HL-60/S4 treated with phorbol 12-myristate 13-acetate at 8.2 ng/mL for 4 days and 3 days (cell line): ENCODE results near the gene SPINK1.
"Not testable (repeated sequence)": the region's sequence is repeated elsewhere in the genome, so short reads cannot be mapped to it uniquely, and the experiment has no call there.

Experiments
- in situ Hi-C: fragments of 300-500 bp; cut with MboI; formaldehyde crosslinking; loops from 2 replicates; pipeline ENCODE4 v1.15.0; 2022; ENCODE audit warnings: low sequenced_read_pairs

SPINK1 gene

GRCh38 chr5:147854894-147855773 is 23.7 kb upstream of the SPINK1 start:
- in situ Hi-C loops, result no loop called here

- in situ Hi-C loops, result no loop called here
These were observed 22.9 kb upstream of the SPINK1 start for GRCh38 chr5:147854331-147854730.

GRCh38 chr5:147853372-147853987 is 22.0 kb upstream of the SPINK1 start:
- in situ Hi-C loops, result no loop called here

- in situ Hi-C loops, result no loop called here
These were observed 20.9 kb upstream of the SPINK1 start for GRCh38 chr5:147852365-147852764.

GRCh38 chr5:147851578-147851977 is 20.1 kb upstream of the SPINK1 start:
- in situ Hi-C loops, result no loop called here

- in situ Hi-C loops, result no loop called here
These were observed 17.8 kb upstream of the SPINK1 start for GRCh38 chr5:147849226-147849625.

GRCh38 chr5:147845618-147846017 is 14.1 kb upstream of the SPINK1 start:
- in situ Hi-C loops, result no loop called here

- in situ Hi-C loops, result no loop called here
These were observed 13.4 kb upstream of the SPINK1 start for GRCh38 chr5:147844846-147845245.

GRCh38 chr5:147842869-147843268 is 11.4 kb upstream of the SPINK1 start:
- in situ Hi-C loops, result no loop called here

GRCh38 chr5:147836439-147836838 is 5.0 kb upstream of the SPINK1 start:
- in situ Hi-C loops, result no loop called here

GRCh38 chr5:147835386-147835798 is 3.9 kb upstream of the SPINK1 start:
- in situ Hi-C loops, result no loop called here

- in situ Hi-C loops, result no loop called here
These were observed 1.1 kb upstream of the SPINK1 start for GRCh38 chr5:147832541-147832940.

GRCh38 chr5:147830035-147830434 is 1.4 kb downstream of the SPINK1 start:
- in situ Hi-C loops, result no loop called here

GRCh38 chr5:147827017-147827416 is 4.5 kb downstream of the SPINK1 start:
- in situ Hi-C loops, result not testable (repeated sequence)

- in situ Hi-C loops, result no loop called here
These were observed 5.1 kb downstream of the SPINK1 start for GRCh38 chr5:147826361-147826760.

- in situ Hi-C loops, result loop anchor here (25.0 kb wide), 1 partner anchor 186 kb away; no protein-coding TSS in a partner anchor
These were observed 8.6 kb downstream of the SPINK1 start for GRCh38 chr5:147822686-147823491.

- in situ Hi-C loops, result loop anchor here (25.0 kb wide), 1 partner anchor 185 kb away; no protein-coding TSS in a partner anchor
These were observed 9.2 kb downstream of the SPINK1 start for GRCh38 chr5:147822222-147822621.

GRCh38 chr5:147821766-147822165 is 9.7 kb downstream of the SPINK1 start:
- in situ Hi-C loops, result loop anchor here (25.0 kb wide), 1 partner anchor 184 kb away; no protein-coding TSS in a partner anchor

- in situ Hi-C loops, result loop anchor here (25.0 kb wide), 1 partner anchor 182 kb away; no protein-coding TSS in a partner anchor
These were observed 12.2 kb downstream of the SPINK1 start for GRCh38 chr5:147819261-147819770.

GRCh38 chr5:147818290-147818689 is 13.2 kb downstream of the SPINK1 start:
- in situ Hi-C loops, result loop anchor here (25.0 kb wide), 1 partner anchor 181 kb away; no protein-coding TSS in a partner anchor

- in situ Hi-C loops, result loop anchor here (25.0 kb wide), 1 partner anchor 176 kb away; no protein-coding TSS in a partner anchor
These were observed 17.8 kb downstream of the SPINK1 start for GRCh38 chr5:147813696-147814095.
